Neural cell (in vitro differentiated cells): ENCODE data around the gene BCAS1. TPM values are rescaled to one million over a fixed set of nuclear protein-coding genes. Genes with fewer than 3 reads are reported as not detected.

Source experiments
- H2AFZ ChIP-seq: fragments of 200-600, 300-800 bp; sonication (generic), shearing (Covaris generic); 2 replicates; pipeline ENCODE4 v1.6.0; 2014; ENCODE audit warnings: low read depth, mild to moderate bottlenecking, antibody characterized with exemption, low read length, moderate library complexity
- H3F3A ChIP-seq: fragments of 200-600 bp; shearing (Covaris generic); 2 replicates; pipeline ENCODE4 v1.6.1; 2016; ENCODE audit warnings: mild to moderate bottlenecking, moderate library complexity, mixed read lengths, antibody characterized with exemption, low read length; ENCODE audit not compliant: insufficient read depth, poor library complexity, severe bottlenecking
- H3K27ac ChIP-seq: fragments of 200-600, 300-800 bp; sonication (generic), shearing (Covaris generic); 2 replicates; pipeline ENCODE4 v1.5.1; 2014; ENCODE audit warnings: mild to moderate bottlenecking, low read length, moderate library complexity
- H3K27me3 ChIP-seq: fragments of 300-800, 200-600 bp; sonication (generic), shearing (Covaris generic); 2 replicates; pipeline ENCODE4 v1.6.0; 2014; ENCODE audit warnings: mild to moderate bottlenecking, low read depth, low read length, moderate library complexity; ENCODE audit not compliant: insufficient read depth
- H3K36me3 ChIP-seq: fragments of 300-800, 200-600 bp; sonication (generic), shearing (Covaris generic); 2 replicates; pipeline ENCODE4 v1.5.1; 2014; ENCODE audit warnings: mild to moderate bottlenecking, antibody characterized with exemption, low read length, moderate library complexity; ENCODE audit not compliant: insufficient read depth
- H3K4me2 ChIP-seq: fragments of 300-800, 200-600 bp; sonication (generic), shearing (Covaris generic); 2 replicates; pipeline ENCODE4 v1.6.0; 2014; ENCODE audit warnings: mild to moderate bottlenecking, low read length
- H3K4me3 ChIP-seq: fragments of 300-800, 200-600 bp; sonication (generic), shearing (Covaris generic); 2 replicates; pipeline ENCODE4 v1.5.1; 2014; ENCODE audit warnings: mild to moderate bottlenecking, low read length, moderate library complexity
- H3K79me2 ChIP-seq: fragments of 200-600 bp; shearing (Covaris generic); replicated peaks from 2 replicates; pipeline ENCODE4 v1.6.0; 2014; ENCODE audit warnings: mild to moderate bottlenecking, low read length, moderate library complexity; ENCODE audit not compliant: insufficient read depth
- H3K9ac ChIP-seq: fragments of 300-800, 200-600 bp; sonication (generic), shearing (Covaris generic); 2 replicates; pipeline ENCODE4 v1.6.1; 2016; ENCODE audit warnings: mild to moderate bottlenecking, low read length, mixed read lengths
- H3K9me2 ChIP-seq: fragments of 200-600 bp; shearing (Covaris generic); 2 replicates; pipeline ENCODE4 v1.6.1; 2016; ENCODE audit warnings: mild to moderate bottlenecking, low read length, mixed read lengths; ENCODE audit not compliant: insufficient read depth
- H3K9me3 ChIP-seq: fragments of 200-600, 300-800 bp; sonication (generic), shearing (Covaris generic); 2 replicates; pipeline ENCODE4 v1.6.1; 2016; ENCODE audit warnings: mild to moderate bottlenecking, mixed run types, low read length, moderate library complexity, mixed read lengths
- H4K20me1 ChIP-seq: fragments of 200-600 bp; shearing (Covaris generic); 2 replicates; pipeline ENCODE4 v1.6.1; 2016; ENCODE audit warnings: mild to moderate bottlenecking, mixed run types; ENCODE audit not compliant: insufficient read depth
- EP300 ChIP-seq: fragments of 450-650 bp; conservative IDR thresholded peaks from 2 replicates; pipeline ENCODE4 v1.6.1; 2014; ENCODE audit warnings: antibody characterized with exemption, mild to moderate bottlenecking, moderate library complexity; ENCODE audit not compliant: poor library complexity, severe bottlenecking
- EZH2 ChIP-seq: fragments of 200-600, 300-800 bp; shearing (Covaris generic), sonication (generic); IDR thresholded peaks from 2 replicates; pipeline ENCODE4 v1.6.1; 2014; ENCODE audit warnings: antibody characterized with exemption, low read length, borderline replicate concordance, mild to moderate bottlenecking; ENCODE audit not compliant: insufficient read depth, poor library complexity, severe bottlenecking
- MXI1 ChIP-seq: fragments of 450-650 bp; conservative IDR thresholded peaks from 2 replicates; pipeline ENCODE4 v1.6.1; 2014; ENCODE audit warnings: antibody characterized with exemption, mild to moderate bottlenecking; ENCODE audit not compliant: poor library complexity, severe bottlenecking
- POLR2AphosphoS5 ChIP-seq: IDR thresholded peaks from 2 replicates; pipeline ENCODE4 v1.6.1; 2012
- RAD21 ChIP-seq: fragments of 450-650 bp; conservative IDR thresholded peaks from 2 replicates; pipeline ENCODE4 v1.6.1; 2014; ENCODE audit warnings: antibody characterized with exemption, mild to moderate bottlenecking, moderate library complexity
- SMC3 ChIP-seq: fragments of 450-650 bp; conservative IDR thresholded peaks from 2 replicates; pipeline ENCODE4 v1.6.1; 2014; ENCODE audit warnings: antibody characterized with exemption, mild to moderate bottlenecking, moderate library complexity; ENCODE audit not compliant: poor library complexity
- TAF1 ChIP-seq: IDR thresholded peaks from 2 replicates; pipeline ENCODE4 v1.6.1; 2012; ENCODE audit warnings: low read depth
- polyA plus RNA-seq: library from polyadenylated mRNA; depleted of rRNA; stranded (reverse); fragments of >200 nt; gene quantifications from 2 replicates; pipeline ENCODE4 v1.2.3, GENCODE V29; 2014
- TF ChIP-seq, protein P1 (sequence below): fragments of 450-650 bp; IDR thresholded peaks from 2 replicates; pipeline ENCODE4 v1.5.1; 2014; ENCODE audit warnings: antibody characterized with exemption, mild to moderate bottlenecking, moderate library complexity; ENCODE audit not compliant: poor library complexity, severe bottlenecking
- TF ChIP-seq, protein P2 (sequence below): IDR thresholded peaks from 2 replicates; pipeline ENCODE4 v1.6.1; 2012; ENCODE audit warnings: borderline replicate concordance

BCAS1 gene
- polyA plus RNA-seq, 1 donor from 2014 or later = not detected

DNA sequence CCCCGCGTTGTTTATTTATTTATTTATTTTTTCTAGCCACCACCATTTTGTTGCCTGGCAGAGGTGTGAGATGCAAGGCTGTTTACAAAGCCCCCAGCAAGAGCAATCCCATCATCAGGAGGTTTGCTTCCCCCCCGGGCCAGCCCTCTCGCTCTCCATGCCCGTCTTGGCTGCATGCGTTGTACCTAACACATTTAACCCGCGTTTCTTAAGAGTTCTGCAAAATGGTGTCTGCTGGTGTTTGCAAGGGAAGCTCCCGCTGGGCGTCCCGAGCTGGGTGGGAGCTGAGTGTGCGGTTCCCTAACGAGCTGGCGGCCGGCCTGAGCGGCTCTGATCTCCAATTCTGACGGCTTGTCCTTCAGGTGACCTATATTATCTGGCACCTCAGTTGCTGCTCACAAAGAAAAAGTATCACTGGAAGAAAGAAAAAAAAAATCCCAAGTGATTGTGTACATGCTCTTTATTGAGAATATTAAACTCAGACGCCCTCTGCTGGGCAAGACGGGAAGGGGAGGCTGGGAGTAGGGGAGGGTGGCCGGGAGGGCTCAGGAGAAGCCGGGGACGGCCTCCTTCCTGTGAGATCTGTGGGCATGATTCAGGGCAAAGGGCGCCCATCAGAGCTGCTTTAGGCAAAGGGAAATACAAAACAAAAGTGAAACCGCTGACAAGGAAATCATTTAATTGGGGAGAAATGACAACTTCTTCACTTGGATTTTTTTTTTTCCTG lies 154.8 kb downstream of the BCAS1 start:
- H3K4me2 ChIP-seq = peak overlapping the region; percentile 35
- peak overlapping the region; percentile 75 for H2AFZ ChIP-seq
- TF ChIP-seq, protein P1, sequence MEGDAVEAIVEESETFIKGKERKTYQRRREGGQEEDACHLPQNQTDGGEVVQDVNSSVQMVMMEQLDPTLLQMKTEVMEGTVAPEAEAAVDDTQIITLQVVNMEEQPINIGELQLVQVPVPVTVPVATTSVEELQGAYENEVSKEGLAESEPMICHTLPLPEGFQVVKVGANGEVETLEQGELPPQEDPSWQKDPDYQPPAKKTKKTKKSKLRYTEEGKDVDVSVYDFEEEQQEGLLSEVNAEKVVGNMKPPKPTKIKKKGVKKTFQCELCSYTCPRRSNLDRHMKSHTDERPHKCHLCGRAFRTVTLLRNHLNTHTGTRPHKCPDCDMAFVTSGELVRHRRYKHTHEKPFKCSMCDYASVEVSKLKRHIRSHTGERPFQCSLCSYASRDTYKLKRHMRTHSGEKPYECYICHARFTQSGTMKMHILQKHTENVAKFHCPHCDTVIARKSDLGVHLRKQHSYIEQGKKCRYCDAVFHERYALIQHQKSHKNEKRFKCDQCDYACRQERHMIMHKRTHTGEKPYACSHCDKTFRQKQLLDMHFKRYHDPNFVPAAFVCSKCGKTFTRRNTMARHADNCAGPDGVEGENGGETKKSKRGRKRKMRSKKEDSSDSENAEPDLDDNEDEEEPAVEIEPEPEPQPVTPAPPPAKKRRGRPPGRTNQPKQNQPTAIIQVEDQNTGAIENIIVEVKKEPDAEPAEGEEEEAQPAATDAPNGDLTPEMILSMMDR = peak; percentile 90
- TF ChIP-seq TAF1 (no peak), POLR2AphosphoS5 (peak; percentile 25), MXI1 (peak; percentile 27), SMC3 (peak; percentile 95), EZH2 (no peak), RAD21 (peak; percentile 88), EP300 (no peak)
- TF ChIP-seq, protein P2, sequence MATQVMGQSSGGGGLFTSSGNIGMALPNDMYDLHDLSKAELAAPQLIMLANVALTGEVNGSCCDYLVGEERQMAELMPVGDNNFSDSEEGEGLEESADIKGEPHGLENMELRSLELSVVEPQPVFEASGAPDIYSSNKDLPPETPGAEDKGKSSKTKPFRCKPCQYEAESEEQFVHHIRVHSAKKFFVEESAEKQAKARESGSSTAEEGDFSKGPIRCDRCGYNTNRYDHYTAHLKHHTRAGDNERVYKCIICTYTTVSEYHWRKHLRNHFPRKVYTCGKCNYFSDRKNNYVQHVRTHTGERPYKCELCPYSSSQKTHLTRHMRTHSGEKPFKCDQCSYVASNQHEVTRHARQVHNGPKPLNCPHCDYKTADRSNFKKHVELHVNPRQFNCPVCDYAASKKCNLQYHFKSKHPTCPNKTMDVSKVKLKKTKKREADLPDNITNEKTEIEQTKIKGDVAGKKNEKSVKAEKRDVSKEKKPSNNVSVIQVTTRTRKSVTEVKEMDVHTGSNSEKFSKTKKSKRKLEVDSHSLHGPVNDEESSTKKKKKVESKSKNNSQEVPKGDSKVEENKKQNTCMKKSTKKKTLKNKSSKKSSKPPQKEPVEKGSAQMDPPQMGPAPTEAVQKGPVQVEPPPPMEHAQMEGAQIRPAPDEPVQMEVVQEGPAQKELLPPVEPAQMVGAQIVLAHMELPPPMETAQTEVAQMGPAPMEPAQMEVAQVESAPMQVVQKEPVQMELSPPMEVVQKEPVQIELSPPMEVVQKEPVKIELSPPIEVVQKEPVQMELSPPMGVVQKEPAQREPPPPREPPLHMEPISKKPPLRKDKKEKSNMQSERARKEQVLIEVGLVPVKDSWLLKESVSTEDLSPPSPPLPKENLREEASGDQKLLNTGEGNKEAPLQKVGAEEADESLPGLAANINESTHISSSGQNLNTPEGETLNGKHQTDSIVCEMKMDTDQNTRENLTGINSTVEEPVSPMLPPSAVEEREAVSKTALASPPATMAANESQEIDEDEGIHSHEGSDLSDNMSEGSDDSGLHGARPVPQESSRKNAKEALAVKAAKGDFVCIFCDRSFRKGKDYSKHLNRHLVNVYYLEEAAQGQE = no peak
- no peaks in the 10 kb centered on the region for H3K79me2 ChIP-seq
- peak overlapping the region; percentile 73 for H3K27ac ChIP-seq
- H3K4me3 ChIP-seq = peak overlapping the region; percentile 63
- H3K9me2 ChIP-seq = no peaks in the 10 kb centered on the region
- H3K36me3 ChIP-seq = no peaks in the 10 kb centered on the region
- no peaks in the 10 kb centered on the region for H3K9me3 ChIP-seq
- no peaks in the 10 kb centered on the region for H3F3A ChIP-seq
- H3K9ac ChIP-seq = peak overlapping the region; percentile 67
- no peaks in the 10 kb centered on the region for H3K27me3 ChIP-seq
- no peaks in the 10 kb centered on the region for H4K20me1 ChIP-seq

DNA sequence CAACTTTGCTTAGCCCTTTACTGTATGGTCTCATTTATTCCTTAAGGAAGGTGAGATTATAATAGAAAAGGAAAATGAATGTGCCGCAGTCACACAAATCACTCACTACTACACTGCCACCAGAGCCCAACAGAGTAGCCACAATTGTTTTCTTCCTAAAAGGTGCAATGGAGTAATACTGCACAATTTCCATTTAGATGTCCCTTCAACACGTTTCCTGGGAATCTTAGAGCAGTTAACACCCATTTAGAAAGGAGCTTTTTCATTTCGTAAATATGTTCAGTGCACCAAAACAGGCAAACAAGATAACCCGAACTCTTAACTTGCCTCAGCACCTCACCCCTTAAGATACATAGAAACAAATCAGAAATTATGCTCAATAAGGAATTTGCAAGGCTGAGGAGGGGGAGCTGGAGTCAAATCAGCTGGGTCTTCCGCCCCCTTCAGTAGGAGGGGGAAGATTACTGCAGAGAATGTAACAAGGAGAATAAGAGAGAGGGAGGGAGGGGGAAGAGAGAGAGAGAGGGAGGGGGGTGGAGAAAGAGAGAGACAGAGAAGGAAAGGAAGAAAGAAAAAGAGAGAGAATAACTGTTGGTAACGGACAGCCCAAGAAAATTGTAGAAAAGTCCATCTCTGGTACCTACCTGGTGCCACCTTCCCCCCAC lies 155.5 kb downstream of the BCAS1 start:
- peak overlapping the region; percentile 75 for H2AFZ ChIP-seq
- no peaks in the 10 kb centered on the region for H3K79me2 ChIP-seq
- no peaks in the 10 kb centered on the region for H3F3A ChIP-seq
- no peaks in the 10 kb centered on the region for H3K9me3 ChIP-seq
- H3K36me3 ChIP-seq = no peaks in the 10 kb centered on the region
- peak overlapping the region; percentile 67 for H3K9ac ChIP-seq
- H3K27me3 ChIP-seq = no peaks in the 10 kb centered on the region
- peak overlapping the region; percentile 63 for H3K4me3 ChIP-seq
- H3K27ac ChIP-seq = peak overlapping the region; percentile 73
- H3K4me2 ChIP-seq = peak overlapping the region; percentile 53
- no peaks in the 10 kb centered on the region for H3K9me2 ChIP-seq
- TF ChIP-seq EP300 = no peak
- no peak for TF ChIP-seq SMC3
- no peak for TF ChIP-seq TAF1
- TF ChIP-seq, protein P1 = peak; percentile 9
- no peaks in the 10 kb centered on the region for H4K20me1 ChIP-seq
